CD14-positive monocyte (primary cell): ENCODE results near the gene MYOZ2. TPM values are rescaled to one million over a fixed set of nuclear protein-coding genes. Genes with fewer than 3 reads are reported as not detected.
"Not testable (repeated sequence)": the region's sequence is repeated elsewhere in the genome, so short reads cannot be mapped to it uniquely, and the experiment has no call there.

Experiments used
- DNase-seq, 3 donors: peaks; one replicate each; pipeline ENCODE4 v3.0.0-alpha.2; 2011 to 2022
- H2AFZ ChIP-seq: 2 replicates; pipeline ENCODE4 v1.6.0; 2012; ENCODE audit warnings: mild to moderate bottlenecking, low read depth, low read length, inconsistent platforms; ENCODE audit not compliant: insufficient read depth, poor library complexity, severe bottlenecking
- H3K27ac ChIP-seq, 2 donors: 1 replicate in 1 of 2; 2 replicates in 1 of 2; pipeline ENCODE4 v1.5.1; 2012 to 2013; ENCODE audit warnings: low read length in 2 of 2, control low read depth in 1 of 2, inconsistent platforms in 1 of 2, low read depth in 1 of 2, mild to moderate bottlenecking in 1 of 2
- H3K27me3 ChIP-seq, 2 donors: one replicate each; pipeline versions ENCODE4 v1.6.0 to v1.6.1; 2011 to 2013; ENCODE audit warnings: low read length in 2 of 2; ENCODE audit not compliant: control insufficient read depth in 2 of 2, insufficient read depth in 2 of 2
- H3K36me3 ChIP-seq, 2 donors: replicated peaks in 1 of 2; 1 replicate in 1 of 2; 2 replicates in 1 of 2; pipeline versions ENCODE4 v1.5.1 to v1.6.1; 2012 to 2013; ENCODE audit warnings: low read length in 2 of 2, control low read depth in 1 of 2, inconsistent platforms in 1 of 2, mild to moderate bottlenecking in 1 of 2; ENCODE audit not compliant: insufficient read depth in 2 of 2, control insufficient read depth in 1 of 2
- H3K4me1 ChIP-seq, 2 donors: 1 replicate in 1 of 2; 2 replicates in 1 of 2; pipeline versions ENCODE4 v1.5.1 to v1.6.1; 2012 to 2013; ENCODE audit warnings: low read length in 2 of 2, control low read depth in 1 of 2, inconsistent platforms in 1 of 2, mild to moderate bottlenecking in 1 of 2, moderate library complexity in 1 of 2; ENCODE audit not compliant: insufficient read depth in 2 of 2, control insufficient read depth in 1 of 2
- H3K4me2 ChIP-seq: replicated peaks from 2 replicates; pipeline ENCODE3; 2012; ENCODE audit warnings: low read length, moderate library complexity, mild to moderate bottlenecking; ENCODE audit not compliant: poor library complexity, severe bottlenecking; ENCODE audit errors: extremely low read depth
- H3K4me3 ChIP-seq, 3 experiments: fragments of 200-600 bp in 1 of 3; sonication (generic) in 1 of 3; replicated peaks in 1 of 3; 1 replicate in 2 of 3; 2 replicates in 1 of 3; pipeline ENCODE4 v1.5.1; 2011 to 2013; ENCODE audit warnings: low read length in 3 of 3, mild to moderate bottlenecking in 3 of 3, control low read depth in 2 of 3, low read depth in 2 of 3, inconsistent platforms in 1 of 3, moderate library complexity in 1 of 3
- H3K79me2 ChIP-seq: 2 replicates; pipeline ENCODE4 v1.6.0; 2012; ENCODE audit warnings: mild to moderate bottlenecking, control low read depth, inconsistent platforms, low read length, moderate library complexity; ENCODE audit not compliant: insufficient read depth
- H3K9ac ChIP-seq: 2 replicates; pipeline ENCODE4 v1.6.0; 2017; ENCODE audit warnings: low read length, mild to moderate bottlenecking; ENCODE audit not compliant: insufficient read depth, poor library complexity, severe bottlenecking
- H3K9me3 ChIP-seq, 2 donors: replicated peaks in 1 of 2; 1 replicate in 1 of 2; 2 replicates in 1 of 2; pipeline versions ENCODE4 v1.5.1 to v1.6.1; 2012 to 2013; ENCODE audit warnings: low read length in 2 of 2, control low read depth in 1 of 2; ENCODE audit not compliant: control insufficient read depth in 1 of 2, insufficient read depth in 1 of 2
- H4K20me1 ChIP-seq: 2 replicates; pipeline ENCODE4 v1.6.0; 2012; ENCODE audit warnings: mild to moderate bottlenecking, low read length, control low read depth, moderate library complexity; ENCODE audit not compliant: insufficient read depth
- H3K27ac Mint-ChIP-seq, 7 donors: one replicate each; pipeline ENCODE4 v1.8.0; 2020; ENCODE audit warnings: mild to moderate bottlenecking in 7 of 7, mixed read lengths in 7 of 7, moderate library complexity in 6 of 7, inconsistent platforms in 2 of 7
- H3K27me3 Mint-ChIP-seq, 3 donors: one replicate each; pipeline ENCODE4 v1.8.0; 2021 to 2022; ENCODE audit warnings: low read depth in 3 of 3, mild to moderate bottlenecking in 3 of 3, mixed read lengths in 3 of 3, moderate library complexity in 3 of 3, inconsistent platforms in 1 of 3
- H3K36me3 Mint-ChIP-seq, 2 donors: one replicate each; pipeline ENCODE4 v1.8.0; 2020; ENCODE audit warnings: mixed read lengths in 2 of 2, inconsistent platforms in 1 of 2, mild to moderate bottlenecking in 1 of 2
- H3K4me1 Mint-ChIP-seq: one replicate; pipeline ENCODE4 v1.8.0; 2020; ENCODE audit warnings: mild to moderate bottlenecking, mixed read lengths
- H3K4me3 Mint-ChIP-seq, 2 donors: one replicate each; pipeline ENCODE4 v1.8.0; 2020; ENCODE audit warnings: mild to moderate bottlenecking in 2 of 2, mixed read lengths in 2 of 2, moderate library complexity in 1 of 2
- H3K9me3 Mint-ChIP-seq, 7 donors: one replicate each; pipeline ENCODE4 v1.8.0; 2020 to 2022; ENCODE audit warnings: mixed read lengths in 7 of 7, mild to moderate bottlenecking in 6 of 7, moderate library complexity in 6 of 7, inconsistent platforms in 2 of 7
- CTCF ChIP-seq: fragments of 200-600 bp; IDR thresholded peaks from one replicate; pipeline ENCODE4 v1.8.0; 2022; ENCODE audit warnings: antibody characterized with exemption, mild to moderate bottlenecking
- WGBS: methylation state at CpG from one replicate; pipeline ENCODE4 v1.1.5; 2013; ENCODE audit warnings: missing lambda C conversion rate; ENCODE audit not compliant: insufficient coverage; 5-methylcytosine and 5-hydroxymethylcytosine counted together
- intact Hi-C, 2 donors: fragments of 100-400 bp; cut with micrococcal nuclease; formaldehyde crosslinking; loops; one replicate each; pipeline versions ENCODE4 v1.15.0 to v1.15.1; 2023
- polyA plus RNA-seq, 3 donors: library from polyadenylated mRNA; depleted of rRNA in 1 of 3; unstranded in 2 of 3; stranded (reverse) in 1 of 3; fragments of 300-500 nt in 2 of 3; fragments of >200 nt in 1 of 3; fragmentation: Illumina TruSeq in 2 of 3; gene quantifications; 1 replicate in 2 of 3; 2 replicates in 1 of 3; pipeline ENCODE4 v1.2.3, GENCODE V29; 2012 to 2021

Gene MYOZ2
- polyA plus RNA-seq, 3 donors, result not detected

DNA sequence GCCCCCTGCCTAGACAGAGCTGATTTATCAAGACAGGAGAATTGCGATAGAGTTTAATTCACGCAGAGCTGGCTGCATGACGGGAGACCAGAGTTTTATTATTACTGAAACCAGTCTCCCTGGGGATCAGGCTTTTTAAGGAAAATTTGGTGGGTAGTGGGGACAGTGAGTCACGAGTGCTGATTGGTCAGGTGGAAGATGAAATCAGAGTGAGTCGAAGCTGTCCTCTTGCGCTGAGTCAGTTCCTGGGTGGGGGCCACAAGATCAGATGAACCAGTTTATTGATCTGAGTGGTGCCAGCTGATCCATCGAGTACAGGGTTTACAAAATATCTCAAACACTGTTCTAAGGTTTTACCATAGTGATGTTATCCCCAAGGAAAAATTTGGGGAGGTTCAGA is 36.6 kb downstream of the MYOZ2 start:
- no peaks in the 10 kb centered on the region for H3K4me1 Mint-ChIP-seq
- no peak overlapping the region for H3K4me3 Mint-ChIP-seq
- peaks cover 0 to 4% (median 0%) of the 10 kb centered on the region in 7 donors for H3K9me3 Mint-ChIP-seq
- H3K79me2 ChIP-seq, result no peaks in the 10 kb centered on the region
- H3K27me3 Mint-ChIP-seq, result peaks cover 0 to 1% (median 0%) of the 10 kb centered on the region in 3 donors
- no peaks in the 10 kb centered on the region for H3K36me3 ChIP-seq
- H3K27ac ChIP-seq, result no peak overlapping the region
- no peak overlapping the region for H3K4me2 ChIP-seq
- no peak overlapping the region for H2AFZ ChIP-seq
- H3K36me3 Mint-ChIP-seq, result no peaks in the 10 kb centered on the region
- H3K27ac Mint-ChIP-seq, result no peak overlapping the region
- TF ChIP-seq CTCF, result no peak
- DNase-seq, result no peak
- no peaks in the 10 kb centered on the region for H3K9me3 ChIP-seq
- H3K4me3 ChIP-seq, result no peak overlapping the region
- intact Hi-C loops, result no loop called here
- WGBS, result 75% methylated on average over 6 of the region's 7 CpGs
- no peaks in the 10 kb centered on the region for H3K4me1 ChIP-seq
- no peaks in the 10 kb centered on the region for H4K20me1 ChIP-seq
- H3K9ac ChIP-seq, result no peak overlapping the region
- no peaks in the 10 kb centered on the region for H3K27me3 ChIP-seq

DNA sequence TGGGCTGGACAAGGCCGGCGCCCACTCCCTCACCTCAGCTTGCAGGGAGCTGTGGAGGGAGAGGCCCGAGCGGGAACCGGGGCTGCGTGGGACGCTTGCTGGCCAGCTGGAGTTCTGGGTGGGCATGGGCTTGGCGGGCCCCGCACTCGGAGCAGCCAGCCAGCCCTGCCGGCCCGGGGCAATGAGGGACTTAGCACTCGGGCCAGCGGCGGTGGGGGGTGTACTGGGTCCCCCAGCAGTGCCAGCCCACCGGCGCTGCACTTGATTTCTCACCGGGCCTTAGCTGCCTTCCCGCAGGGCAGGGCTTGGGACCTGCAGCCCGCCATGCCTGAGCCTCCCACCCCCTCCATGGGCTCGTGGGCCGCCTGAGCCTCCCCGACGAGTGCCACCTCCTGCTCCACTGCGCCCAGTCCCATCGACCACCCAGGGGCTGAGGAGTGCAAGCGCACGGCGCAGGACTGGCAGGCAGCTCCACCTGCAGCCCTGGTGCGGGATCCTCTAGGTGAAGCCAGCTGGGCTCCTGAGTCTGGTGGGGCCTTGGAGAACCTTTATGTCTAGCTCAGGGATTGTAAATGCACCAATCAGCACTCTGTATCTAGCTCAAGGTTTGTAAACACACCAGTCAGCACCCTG is 38.2 kb downstream of the MYOZ2 start:
- WGBS, result 94% methylated on average over 24 of the region's 30 CpGs
- intact Hi-C loops, H3K4me3 ChIP-seq, H3K27ac ChIP-seq, H3K4me2 ChIP-seq, H3K4me1 ChIP-seq, H3K4me1 Mint-ChIP-seq, H3K36me3 ChIP-seq, H3K9me3 ChIP-seq, H3K9me3 Mint-ChIP-seq, H3K27me3 ChIP-seq, H2AFZ ChIP-seq, H3K4me3 Mint-ChIP-seq, H3K36me3 Mint-ChIP-seq, DNase-seq, H3K79me2 ChIP-seq, H3K9ac ChIP-seq, H3K27me3 Mint-ChIP-seq, H3K27ac Mint-ChIP-seq, H4K20me1 ChIP-seq: not testable (repeated sequence)
